Measurements from ENCODE around the gene LZIC. TPM values are rescaled to one million over a fixed set of nuclear protein-coding genes. Genes with fewer than 3 reads are reported as not detected.

The LZIC gene
- polyA plus RNA-seq (15.2 to 22.5 TPM (median 21.9 TPM) in 3 replicates), polyA minus RNA-seq (5.8 to 19.2 TPM (median 8.9 TPM) in 3 replicates)
- 122 TPM for polyA plus RNA-seq (2011; ENCODE audit: low read depth)
- 17.4 and 29.2 TPM in 2 replicates for polyA plus RNA-seq (2011; cell fraction: cytosol; rRNA removed)
- 8.3 and 12.0 TPM in 2 replicates for polyA plus RNA-seq (2011; cell fraction: nucleus; rRNA removed)
- 25.1 and 38.4 TPM in 2 replicates for polyA plus RNA-seq (2012; ENCODE audit: low replicate concordance)
- polyA minus RNA-seq (2011; cell fraction: cytosol; rRNA and poly(A)+ RNA removed): 8.1 TPM
- polyA minus RNA-seq (2011; cell fraction: nucleus; rRNA and poly(A)+ RNA removed): 5.9 and 10.9 TPM in 2 replicates

DNA sequence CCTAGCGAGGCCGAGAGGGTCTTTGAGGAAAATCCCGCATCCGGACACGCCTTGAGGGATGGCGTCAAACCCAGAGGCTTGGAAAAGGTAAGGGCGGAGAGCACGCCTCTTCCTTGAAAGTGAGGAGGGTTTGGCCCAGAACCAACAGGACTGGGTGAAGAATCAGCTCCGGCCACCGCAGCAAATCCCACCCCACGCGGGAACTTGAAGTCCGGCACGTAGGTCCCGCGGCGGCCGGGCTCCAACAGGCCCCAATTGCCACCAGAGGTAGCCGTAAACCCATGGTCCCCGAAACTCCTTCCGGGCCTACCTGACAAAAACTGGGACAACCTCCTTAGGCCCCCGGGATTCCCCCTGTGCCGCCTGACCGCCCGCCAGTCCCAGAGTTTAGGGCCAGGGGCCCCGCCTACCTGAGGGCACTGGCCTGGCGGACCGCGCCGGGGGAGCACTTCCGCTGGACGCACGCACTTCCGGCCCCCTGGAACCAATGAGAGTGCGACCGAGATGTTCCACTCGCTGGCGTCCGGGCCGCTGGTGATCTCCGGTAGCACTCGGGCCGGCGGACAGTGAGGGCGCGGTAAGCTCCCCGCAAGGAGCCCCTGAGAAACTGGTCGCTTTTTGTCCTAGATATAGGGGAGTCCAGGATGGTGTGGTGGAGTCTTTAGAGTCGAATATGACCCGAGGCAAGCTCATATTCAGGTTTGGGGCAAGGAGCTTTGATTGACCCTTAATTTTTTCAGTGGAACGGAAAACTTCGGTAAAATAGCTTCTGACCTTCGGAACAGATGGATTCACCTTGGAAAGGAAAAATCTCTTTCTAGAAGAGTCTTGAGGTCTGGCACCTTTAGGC lies at the start of gene LZIC, which contains the start of gene NMNAT1:
LZIC (minus strand) TSS at position 453 of the 850 bp plus-strand sequence. CDS start 6,772 bp downstream, outside the sequence.
NMNAT1 (plus strand) TSS at position 537 of the 850 bp plus-strand sequence. CDS start 28,599 bp downstream, outside the sequence.
- Histone ChIP-seq H3K9me1 (ENCODE audit: control insufficient read depth, extremely low read depth, insufficient read depth, low read length) (no peaks in the 10 kb centered on the region), H3K4me3 (ENCODE audit: control insufficient read depth in 2 of 3, extremely low read depth in 1 of 3, insufficient read depth in 2 of 3, low read depth in 1 of 3, low read length in 3 of 3) (peak within 1 kb of the TSS; percentile 70 to 98 (median 77)), H3K79me2 (ENCODE audit: control insufficient read depth, insufficient read depth, low read length) (peaks cover 14% of the 10 kb centered on the region), H3K4me2 (ENCODE audit: control insufficient read depth, extremely low read depth, insufficient read depth, low read depth, low read length) (peak within 1 kb of the TSS; percentile 83), H3K9me3 (ENCODE audit: control insufficient read depth, low read depth, low read length) (no peaks in the 10 kb centered on the region), H2AFZ (ENCODE audit: control insufficient read depth, low read length) (peak within 1 kb of the TSS; percentile 81), H3K27ac (ENCODE audit: control insufficient read depth, insufficient read depth, low read length) (peak within 1 kb of the TSS; percentile 92), H3K4me1 (ENCODE audit: control insufficient read depth, extremely low read depth, insufficient read depth, low read length) (peaks cover 9% of the 10 kb centered on the region), H3K9ac (ENCODE audit: control insufficient read depth, extremely low read depth, insufficient read depth, low read length) (peak within 1 kb of the TSS; percentile 94), H4K20me1 (ENCODE audit: control insufficient read depth, extremely low read depth, insufficient read depth, low read length) (no peaks in the 10 kb centered on the region), H3K27me3 (ENCODE audit: control insufficient read depth, extremely low read depth, insufficient read depth, low read length) (no peaks in the 10 kb centered on the region), H3K36me3 (ENCODE audit: control insufficient read depth in 2 of 2, extremely low read depth in 1 of 2, insufficient read depth in 2 of 2, low read length in 2 of 2) (peaks cover 3 to 5% of the 10 kb centered on the region in 2 experiments)
- dilution Hi-C loops (cut with MboI; ENCODE audit: extremely low pct_ligation_motif_present, low sequenced_read_pairs): no loop called here
- DNase-seq (ENCODE audit: low read depth, low spot score) (peak; percentile 68), FAIRE-seq (peak; percentile 29)
- TF ChIP-seq, protein P1, sequence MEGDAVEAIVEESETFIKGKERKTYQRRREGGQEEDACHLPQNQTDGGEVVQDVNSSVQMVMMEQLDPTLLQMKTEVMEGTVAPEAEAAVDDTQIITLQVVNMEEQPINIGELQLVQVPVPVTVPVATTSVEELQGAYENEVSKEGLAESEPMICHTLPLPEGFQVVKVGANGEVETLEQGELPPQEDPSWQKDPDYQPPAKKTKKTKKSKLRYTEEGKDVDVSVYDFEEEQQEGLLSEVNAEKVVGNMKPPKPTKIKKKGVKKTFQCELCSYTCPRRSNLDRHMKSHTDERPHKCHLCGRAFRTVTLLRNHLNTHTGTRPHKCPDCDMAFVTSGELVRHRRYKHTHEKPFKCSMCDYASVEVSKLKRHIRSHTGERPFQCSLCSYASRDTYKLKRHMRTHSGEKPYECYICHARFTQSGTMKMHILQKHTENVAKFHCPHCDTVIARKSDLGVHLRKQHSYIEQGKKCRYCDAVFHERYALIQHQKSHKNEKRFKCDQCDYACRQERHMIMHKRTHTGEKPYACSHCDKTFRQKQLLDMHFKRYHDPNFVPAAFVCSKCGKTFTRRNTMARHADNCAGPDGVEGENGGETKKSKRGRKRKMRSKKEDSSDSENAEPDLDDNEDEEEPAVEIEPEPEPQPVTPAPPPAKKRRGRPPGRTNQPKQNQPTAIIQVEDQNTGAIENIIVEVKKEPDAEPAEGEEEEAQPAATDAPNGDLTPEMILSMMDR (optimal IDR thresholded peaks at IDR 0.05 in 1 of 3, IDR thresholded peaks at IDR 0.05 in 1 of 3, conservative IDR thresholded peaks at IDR 0.05 in 1 of 3; ENCODE audit: extremely low read depth in 1 of 3, insufficient read depth in 2 of 3, low read length in 3 of 3): no peak
- no peak for TF ChIP-seq EZH2 (IDR thresholded peaks at IDR 0.05; ENCODE audit: low read length)

DNA sequence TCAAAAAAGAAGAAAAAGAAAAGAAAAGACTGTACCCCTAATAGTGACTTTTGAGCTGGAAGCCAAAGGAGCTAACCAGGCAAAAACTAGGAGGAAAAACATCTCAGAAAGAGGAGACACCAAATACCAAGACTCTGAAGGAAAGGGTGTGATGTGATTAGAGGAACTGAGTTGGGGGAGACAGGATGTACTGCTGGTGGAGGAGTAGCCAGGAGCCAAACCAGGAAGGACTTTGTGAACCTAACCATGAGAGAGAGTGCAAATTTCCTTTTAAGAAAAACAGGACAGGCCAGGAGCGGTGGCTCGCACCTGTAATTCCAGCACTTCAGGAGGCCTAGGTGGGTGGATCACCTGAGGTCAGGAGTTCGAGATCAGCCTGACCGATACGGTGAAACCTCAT lies 49.7 kb upstream of the LZIC start:
- Histone ChIP-seq H3K9ac (ENCODE audit: control insufficient read depth, extremely low read depth, insufficient read depth, low read length) (no peak overlapping the region), H3K9me1 (ENCODE audit: control insufficient read depth, extremely low read depth, insufficient read depth, low read length) (no peaks in the 10 kb centered on the region), H3K79me2 (ENCODE audit: control insufficient read depth, insufficient read depth, low read length) (no peaks in the 10 kb centered on the region), H3K4me3 (ENCODE audit: control insufficient read depth in 2 of 3, extremely low read depth in 1 of 3, insufficient read depth in 2 of 3, low read depth in 1 of 3, low read length in 3 of 3) (no peak overlapping the region), H3K9me3 (ENCODE audit: control insufficient read depth, low read depth, low read length) (no peaks in the 10 kb centered on the region), H3K4me1 (ENCODE audit: control insufficient read depth, extremely low read depth, insufficient read depth, low read length) (peaks cover 2% of the 10 kb centered on the region), H3K27ac (ENCODE audit: control insufficient read depth, insufficient read depth, low read length) (no peak overlapping the region), H4K20me1 (ENCODE audit: control insufficient read depth, extremely low read depth, insufficient read depth, low read length) (no peaks in the 10 kb centered on the region), H3K36me3 (ENCODE audit: control insufficient read depth in 2 of 2, extremely low read depth in 1 of 2, insufficient read depth in 2 of 2, low read length in 2 of 2) (no peaks in the 10 kb centered on the region), H3K27me3 (ENCODE audit: control insufficient read depth, extremely low read depth, insufficient read depth, low read length) (peaks cover 12% of the 10 kb centered on the region), H2AFZ (ENCODE audit: control insufficient read depth, low read length) (no peak overlapping the region), H3K4me2 (ENCODE audit: control insufficient read depth, extremely low read depth, insufficient read depth, low read depth, low read length) (no peak overlapping the region)
- DNase-seq (ENCODE audit: low read depth, low spot score) (no peak), FAIRE-seq (no peak)
- dilution Hi-C loops (cut with MboI; ENCODE audit: extremely low pct_ligation_motif_present, low sequenced_read_pairs): no loop called here
- TF ChIP-seq, protein P1 (optimal IDR thresholded peaks at IDR 0.05 in 1 of 3, IDR thresholded peaks at IDR 0.05 in 1 of 3, conservative IDR thresholded peaks at IDR 0.05 in 1 of 3; ENCODE audit: extremely low read depth in 1 of 3, insufficient read depth in 2 of 3, low read length in 3 of 3): no peak
- TF ChIP-seq EZH2 (IDR thresholded peaks at IDR 0.05; ENCODE audit: low read length): no peak
